GM21619 (cell line): Measurements from ENCODE around the gene RYR3.

Experiments used
- ATAC-seq: cut with Tn5 transposase; IDR thresholded peaks from one replicate; pipeline ENCODE4 v1.9.1; 2021; ENCODE audit not compliant: unreplicated experiment

Gene RYR3

DNA sequence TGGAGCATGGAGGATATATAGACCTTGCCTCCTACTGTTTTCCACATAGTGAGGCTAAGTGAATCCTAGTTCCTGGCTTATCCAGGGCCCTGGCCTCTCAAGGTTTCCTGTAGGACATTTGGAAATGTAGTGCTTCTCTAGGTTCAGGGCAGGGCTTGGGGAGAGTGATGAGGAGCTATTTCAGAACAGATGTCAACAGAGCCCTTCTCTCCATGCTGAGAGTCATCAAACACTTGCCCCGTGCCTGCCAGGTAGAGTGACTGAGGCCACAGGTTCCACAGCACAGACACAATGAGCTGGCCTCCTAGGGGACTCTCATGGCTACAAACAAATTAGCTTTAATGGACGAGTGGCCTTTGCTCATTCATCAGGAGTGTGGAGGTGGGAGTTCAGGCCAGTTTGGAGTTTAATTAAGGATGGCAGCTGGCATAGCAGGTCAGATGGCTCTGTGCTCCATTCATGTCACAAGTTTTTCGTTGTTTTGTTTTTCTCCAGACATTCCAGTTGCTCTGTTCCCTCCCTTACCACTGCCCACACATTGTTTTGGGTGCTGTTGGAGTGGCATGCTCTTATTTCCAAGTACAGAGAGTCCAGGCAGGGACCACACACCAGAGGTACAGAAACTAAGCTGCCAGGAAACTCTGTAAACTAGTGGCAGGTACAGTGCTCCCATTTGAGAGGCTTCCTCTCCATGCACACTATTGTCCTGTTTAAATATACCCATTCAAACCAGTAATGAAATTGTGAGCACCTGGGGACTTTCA lies 189.8 kb downstream of the RYR3 start:
- no peak for ATAC-seq

DNA sequence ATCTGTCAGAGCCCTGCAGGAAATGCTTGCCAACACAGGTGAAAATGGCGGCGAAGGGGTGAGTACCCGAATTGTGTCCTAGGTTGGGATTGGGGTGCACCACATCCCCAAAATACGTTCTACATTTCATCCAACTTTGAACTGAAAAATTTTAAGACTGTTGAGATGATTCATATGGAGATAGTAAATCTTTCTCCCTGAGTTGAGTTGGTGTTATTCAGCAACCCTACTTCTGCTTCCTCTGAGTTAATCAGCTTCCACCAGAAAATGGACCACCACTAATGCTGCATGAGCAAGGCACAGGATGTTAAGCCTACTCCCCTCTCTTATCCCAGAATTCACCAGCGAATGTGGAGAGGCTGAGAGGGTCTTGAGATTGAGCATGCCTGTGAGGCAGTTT lies 192.9 kb downstream of the RYR3 start:
- ATAC-seq, result no peak

DNA sequence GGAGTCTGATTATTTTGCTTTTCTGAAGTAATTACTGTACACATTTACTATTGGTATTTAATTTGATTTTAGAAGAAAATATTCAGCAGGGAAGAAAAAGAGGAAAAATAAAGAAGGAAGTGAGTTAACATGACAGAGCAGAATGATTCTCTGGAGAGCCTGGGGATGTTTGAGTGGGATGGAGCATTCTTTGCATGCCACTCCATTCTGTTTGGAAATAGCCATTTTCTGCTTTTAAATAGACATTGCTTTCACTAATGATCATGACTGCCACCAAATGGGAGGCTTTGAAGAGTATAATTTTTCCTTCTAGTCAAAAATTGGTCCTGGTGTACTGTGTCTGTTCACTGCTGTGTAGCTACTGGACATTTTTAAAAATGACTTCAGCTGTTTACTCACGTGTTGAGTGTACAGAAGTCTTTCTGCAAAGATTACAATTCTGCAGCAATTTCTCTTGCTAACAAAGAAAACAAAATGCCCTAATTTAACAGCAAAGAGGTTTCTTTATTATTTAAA lies 196.1 kb downstream of the RYR3 start:
- ATAC-seq, result no peak

DNA sequence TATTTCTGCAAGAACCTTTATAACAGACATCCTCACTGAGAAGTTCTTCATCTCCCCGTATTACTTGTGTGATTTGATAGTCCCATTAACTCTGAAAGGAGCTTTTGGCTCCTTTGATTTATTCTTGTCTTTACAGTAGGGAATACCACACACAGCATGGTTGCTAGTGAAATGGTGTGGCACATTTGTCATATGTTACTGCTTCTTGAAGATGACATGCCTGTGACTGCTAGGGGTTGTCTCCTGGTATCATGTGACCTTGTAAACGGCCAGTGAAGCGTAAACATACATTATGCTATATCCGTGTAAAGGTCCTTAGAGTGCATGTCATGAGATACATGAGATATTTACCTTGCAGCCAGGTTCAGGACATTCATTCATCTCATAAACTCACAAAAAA lies 197.9 kb downstream of the RYR3 start:
- ATAC-seq, result no peak

DNA sequence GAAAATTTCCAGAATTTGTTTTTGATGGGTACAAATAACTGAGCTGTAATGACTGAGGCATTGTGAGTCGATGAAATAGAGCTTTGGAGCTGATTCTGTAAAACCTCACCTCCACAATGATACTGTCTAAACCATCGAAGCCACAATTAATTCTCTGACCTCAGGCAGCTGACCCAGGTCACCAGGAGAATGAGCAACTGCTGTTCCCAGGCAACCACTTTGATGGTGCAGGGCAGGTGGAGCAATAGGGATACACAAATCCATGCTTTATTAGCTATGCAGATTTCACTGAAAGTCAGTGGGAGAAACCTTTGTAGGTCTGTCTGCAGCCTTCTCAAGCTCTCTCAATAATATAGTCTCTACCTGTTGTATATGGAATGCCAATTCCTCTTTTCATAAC lies 204.4 kb downstream of the RYR3 start:
- no peak for ATAC-seq

DNA sequence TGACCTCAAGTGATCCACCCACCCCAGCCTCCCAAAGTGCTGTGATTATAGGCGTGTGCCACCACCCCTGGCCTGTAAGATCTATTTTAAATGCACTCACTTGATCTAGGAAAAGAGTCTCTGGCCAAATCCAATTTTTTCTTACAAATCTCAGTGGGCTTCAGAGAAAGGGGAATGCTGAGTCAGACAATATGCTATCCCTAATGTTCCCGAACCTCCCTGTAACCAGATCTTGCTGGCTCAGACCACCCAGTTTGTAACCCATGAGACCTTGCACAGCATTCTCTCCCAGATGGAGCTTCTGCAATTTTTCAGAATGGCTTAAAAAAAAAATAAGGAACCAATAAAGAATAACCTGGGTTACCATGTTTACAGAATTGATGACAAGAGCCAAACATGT lies 205.8 kb downstream of the RYR3 start:
- no peak for ATAC-seq

DNA sequence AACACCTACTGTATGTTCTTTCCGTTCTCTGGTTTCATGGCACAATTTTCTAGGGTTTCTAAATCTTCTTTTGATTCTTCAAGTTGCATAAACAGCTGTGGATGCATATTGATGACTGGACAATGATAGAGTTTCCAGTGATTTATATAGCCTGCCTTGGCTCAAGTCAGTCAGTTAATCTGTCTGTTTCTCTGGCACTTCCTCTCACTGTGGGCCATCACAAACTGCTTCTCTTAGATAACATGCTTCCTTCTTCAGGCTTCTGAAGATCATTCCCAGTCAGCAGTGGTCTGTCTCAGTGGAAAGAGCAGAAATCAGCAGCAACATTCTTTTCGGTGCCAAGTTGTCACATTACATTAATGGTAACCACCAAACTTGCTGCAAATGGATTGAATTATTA lies 207.2 kb downstream of the RYR3 start:
- ATAC-seq, result no peak

DNA sequence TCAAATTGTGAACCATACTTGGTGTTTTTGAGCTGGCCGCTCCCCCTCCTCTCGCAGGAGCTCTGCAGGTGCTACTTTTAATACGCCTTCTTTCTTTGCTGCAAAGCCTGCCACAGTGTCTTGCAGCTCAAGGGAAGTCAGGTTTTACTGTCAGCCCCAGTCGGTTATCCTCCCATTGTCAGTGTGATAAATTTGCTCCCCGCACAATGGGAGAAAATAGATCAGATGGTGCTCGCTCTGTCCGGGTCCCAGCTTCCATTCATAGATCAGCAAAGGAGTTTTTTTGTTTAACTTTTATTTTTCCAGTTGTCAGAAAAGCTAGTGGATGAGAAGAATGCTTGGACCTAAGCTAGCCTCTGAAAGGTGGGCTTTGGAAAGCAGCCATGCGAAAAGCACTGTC lies 207.7 kb downstream of the RYR3 start:
- no peak for ATAC-seq

DNA sequence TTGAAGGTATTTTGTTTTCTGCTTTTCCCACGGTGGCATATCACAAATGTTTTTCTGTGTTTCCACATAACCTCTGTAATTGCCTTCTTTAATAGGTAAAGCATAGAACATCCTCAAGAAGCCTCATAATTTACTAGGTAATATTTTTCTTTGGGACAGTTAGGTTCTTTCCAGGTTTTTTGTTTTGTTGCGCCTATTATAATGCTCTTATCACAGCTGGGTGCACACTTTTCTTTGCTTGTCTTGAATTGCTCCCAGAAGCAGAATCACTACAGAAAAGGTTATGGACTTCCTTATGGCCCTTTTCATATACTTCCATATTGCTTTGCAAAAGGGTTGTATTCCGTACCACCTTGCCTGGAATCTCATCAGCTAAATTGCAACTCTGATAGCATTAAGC lies 213.5 kb downstream of the RYR3 start:
- ATAC-seq, result no peak

DNA sequence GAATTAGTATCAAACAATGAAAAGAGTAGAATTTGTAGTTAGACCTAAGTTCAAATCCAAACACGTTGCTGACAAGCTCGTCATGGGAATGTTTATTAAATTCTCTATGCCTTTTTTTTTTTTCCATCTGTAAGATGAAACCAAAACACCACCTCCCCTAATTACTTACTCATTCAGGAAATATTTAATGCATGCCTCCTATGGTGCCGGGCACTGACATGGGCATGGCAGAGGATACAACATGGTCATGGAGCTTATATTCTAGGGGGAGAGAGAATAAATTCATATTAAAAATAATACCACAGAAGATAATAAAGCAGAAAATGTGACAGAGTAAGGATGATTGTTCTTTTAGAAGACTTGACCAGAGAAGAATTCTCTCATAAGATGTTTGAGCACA lies 215.8 kb downstream of the RYR3 start:
- ATAC-seq, result no peak

DNA sequence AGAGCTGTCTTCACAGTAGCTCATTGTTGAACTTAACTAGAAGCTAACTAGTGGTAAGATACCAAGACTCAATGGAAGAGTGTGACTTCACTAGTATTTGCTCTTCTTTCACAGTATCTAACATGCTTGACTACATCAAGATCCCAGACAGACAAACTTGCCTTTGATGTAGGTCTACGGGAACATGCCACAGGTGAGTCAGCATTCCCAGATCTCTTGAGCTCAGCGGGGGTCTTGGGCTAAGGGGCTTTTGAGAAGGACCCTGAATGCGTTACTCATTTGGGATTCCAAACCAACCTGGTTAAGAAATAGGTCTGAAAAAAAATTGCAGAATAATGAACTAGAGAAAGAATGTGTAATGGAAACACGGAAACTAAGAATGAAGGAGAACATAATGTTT lies 222.4 kb downstream of the RYR3 start:
- ATAC-seq, result no peak

DNA sequence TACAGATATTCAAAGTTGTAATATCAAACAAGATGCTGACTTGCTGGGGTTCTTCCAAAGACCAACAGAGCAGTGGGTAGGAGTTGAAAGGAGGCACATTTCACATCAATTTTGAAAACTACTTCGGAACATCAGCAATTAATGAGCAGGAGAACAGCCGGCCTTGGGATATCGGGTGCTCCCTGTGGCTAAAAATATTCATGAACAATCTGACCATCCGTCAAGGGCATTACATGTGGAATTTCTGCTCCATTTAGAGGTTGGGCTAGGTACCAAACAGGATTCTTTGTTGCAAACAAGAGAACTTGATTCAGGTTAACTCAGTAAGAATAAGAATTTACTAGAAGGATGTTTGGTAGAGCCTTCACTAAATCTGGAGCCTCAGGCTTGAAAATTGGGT lies 223.9 kb downstream of the RYR3 start:
- ATAC-seq, result no peak

DNA sequence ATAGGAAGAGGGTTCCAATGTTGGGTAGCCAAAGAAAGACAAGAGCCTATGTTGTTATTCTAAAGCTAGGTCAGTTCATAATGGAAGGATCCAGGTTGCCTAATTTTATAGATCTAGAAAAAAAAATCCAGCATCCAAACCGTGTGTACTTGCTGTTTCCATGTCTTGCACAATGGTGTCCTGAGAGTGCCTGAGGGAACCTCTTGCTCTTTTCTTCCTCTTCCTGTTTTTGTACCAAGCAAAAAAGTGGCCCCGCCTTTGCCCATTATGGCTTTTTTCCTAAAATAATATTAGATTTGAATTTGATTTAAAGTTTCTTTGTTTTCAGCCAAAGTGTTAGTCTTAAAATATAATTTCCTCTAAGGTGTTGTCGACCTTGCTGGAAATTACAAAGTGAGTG lies 224.4 kb downstream of the RYR3 start:
- no peak for ATAC-seq

DNA sequence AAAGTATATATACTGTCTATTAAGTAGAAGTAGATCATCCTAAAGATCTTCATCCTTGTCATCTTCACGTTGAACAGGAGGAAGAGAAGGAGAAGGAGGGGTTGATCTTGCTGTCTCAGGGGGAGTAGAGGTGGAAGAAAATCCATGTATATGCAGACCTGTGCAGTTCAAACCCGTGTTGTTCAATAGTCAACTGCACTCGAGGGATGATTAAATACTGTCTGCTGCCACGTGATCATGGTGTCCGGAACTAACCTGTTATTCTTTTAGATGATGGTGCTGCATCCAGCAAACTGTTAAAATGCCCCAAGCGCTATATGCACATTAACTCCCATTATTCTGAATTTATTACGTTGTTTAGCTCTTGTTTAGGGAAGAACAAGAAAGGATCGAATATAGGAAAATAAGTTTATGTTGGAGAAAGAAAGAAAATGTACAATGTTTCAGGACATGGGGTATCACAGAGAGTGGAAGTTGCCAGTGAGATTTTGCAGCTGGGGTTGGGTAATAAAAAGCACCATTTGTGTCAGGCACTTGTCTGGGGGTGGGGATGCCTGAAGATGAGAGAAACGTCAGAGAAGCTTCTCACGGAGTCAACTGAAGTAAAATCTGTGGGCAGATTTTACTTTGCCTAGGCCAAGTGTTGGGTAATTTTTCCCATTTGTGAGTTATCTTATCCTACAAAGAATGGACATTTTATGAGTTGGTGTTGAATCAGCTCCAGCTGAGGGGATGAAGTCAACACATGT lies 229.2 kb downstream of the RYR3 start:
- ATAC-seq, result no peak

DNA sequence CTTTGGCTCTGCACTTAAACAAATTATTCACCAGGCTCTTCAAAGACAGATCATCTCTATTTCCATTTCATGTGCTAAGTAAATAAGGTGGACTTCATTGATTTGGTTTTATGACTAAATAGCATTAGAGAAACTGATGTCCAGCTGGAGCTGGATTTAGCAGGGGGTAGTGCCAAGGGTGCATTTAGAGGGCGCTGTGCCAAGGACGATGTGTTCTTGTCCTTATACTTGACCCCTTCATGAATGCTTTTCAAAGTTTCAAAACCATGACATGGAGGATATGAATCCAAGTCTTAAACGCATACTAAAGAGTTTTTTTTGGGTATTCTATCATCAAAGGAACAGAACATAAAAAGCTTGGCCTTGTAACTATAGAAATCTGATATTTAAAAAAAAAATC lies 233.2 kb downstream of the RYR3 start:
- ATAC-seq, result no peak

DNA sequence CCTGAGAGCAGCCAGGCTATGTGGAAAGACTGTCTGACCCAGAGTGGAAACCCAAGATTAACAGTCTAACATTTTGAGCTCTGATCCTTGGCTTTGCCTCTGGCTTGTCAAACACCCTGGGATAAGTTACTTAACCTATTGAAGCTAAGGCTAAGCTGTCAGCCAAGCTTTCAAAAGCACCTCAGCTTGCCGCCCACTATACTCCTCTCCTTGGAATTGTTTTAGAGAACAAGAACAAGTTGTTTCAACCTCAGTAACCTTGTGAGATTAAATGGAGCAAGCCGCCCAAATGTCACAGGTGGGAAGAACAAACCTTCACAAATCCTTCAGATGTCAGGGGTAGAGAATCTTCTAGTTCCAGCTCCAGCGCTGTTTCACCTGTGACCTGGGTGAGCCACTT lies 235.1 kb downstream of the RYR3 start:
- ATAC-seq, result no peak

DNA sequence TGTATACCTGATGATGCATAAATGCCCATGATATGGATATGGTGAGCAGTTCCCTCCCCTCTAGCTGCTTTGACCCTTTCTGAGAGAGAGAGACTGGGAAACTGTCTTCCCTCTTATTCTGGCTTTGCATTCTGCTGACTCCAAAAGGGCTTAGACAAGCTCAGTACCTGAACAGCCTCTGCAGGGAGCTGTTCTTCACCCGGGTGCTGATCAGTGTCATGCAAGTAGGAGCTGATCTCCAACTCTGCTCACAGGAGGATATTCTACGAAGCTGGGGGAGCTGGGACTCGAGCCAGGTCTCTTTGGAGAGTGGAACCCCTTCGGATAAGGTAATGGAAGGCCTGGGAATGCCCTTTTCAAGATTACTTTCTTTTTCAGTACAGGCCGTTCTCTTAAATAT lies 237.1 kb downstream of the RYR3 start:
- no peak for ATAC-seq

DNA sequence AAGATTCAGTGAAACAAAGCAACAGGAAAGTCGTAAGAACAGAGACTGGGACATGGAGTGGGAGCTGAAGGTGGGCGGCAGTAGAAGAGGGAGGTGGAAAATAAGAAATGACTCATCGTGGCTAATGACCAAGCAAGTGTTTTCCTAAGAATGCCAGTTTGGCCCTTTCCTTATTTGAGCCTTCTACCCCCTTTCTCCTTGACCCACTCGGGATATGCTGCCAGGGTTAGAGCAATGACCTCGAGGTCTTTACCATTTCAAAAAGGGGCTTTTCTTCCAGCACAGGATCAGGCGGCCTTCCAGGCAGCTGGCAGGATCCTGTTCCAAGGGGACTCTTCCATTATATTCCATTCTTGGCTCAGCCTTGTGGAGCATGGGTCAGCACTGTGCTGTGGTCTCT lies 241.1 kb downstream of the RYR3 start:
- no peak for ATAC-seq

DNA sequence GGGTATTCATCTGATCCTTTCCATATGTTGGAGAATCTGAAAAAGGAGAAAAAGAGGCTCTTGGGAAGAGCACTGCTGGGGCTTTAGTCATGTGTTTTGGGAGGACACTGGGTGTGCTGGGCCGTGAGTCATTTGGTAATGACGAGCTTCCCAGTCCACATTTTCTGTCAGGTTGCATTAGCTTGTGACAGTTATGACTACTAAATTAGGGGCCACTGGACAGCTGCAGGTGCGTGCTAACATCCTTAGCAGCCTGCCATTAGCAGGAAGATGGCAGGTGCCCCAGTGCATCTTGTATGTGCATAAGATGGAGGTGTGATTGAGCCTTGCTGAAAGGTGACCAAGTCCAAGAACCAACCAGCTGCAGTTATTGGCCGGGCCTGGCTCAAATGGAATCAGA lies 242.4 kb downstream of the RYR3 start:
- no peak for ATAC-seq

DNA sequence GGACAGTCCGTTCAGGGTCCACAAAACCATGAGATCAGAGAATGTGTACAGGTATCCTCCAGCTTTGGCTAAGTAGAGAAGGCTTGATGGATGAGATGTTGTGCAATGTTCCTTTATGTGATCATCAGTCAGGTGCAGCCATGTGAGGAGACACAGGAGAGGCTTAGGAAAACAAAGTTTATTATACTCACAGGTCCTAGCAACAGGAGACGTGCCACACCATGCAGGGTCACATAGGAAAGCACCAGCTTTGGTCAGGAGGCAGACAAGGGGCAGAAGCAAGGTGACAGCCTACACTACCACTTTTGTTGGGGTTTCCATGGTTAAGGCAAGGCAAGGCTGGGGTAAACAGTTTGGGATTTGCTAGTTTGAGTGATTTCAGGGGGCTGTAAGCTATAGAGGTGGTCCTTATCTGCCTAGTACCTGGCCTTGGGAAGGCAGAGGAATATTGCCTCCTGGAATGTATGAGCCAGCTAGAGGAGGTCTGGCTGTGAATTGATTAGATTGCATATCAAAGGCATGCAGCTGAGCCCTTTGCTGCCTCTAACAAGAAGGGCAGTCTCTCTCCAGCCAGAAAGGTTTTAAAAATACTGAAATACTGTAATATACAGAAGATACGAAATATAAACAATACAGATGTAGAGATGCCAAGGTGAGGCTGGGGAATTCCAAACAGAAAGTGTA lies 248.6 kb downstream of the RYR3 start:
- no peak for ATAC-seq

DNA sequence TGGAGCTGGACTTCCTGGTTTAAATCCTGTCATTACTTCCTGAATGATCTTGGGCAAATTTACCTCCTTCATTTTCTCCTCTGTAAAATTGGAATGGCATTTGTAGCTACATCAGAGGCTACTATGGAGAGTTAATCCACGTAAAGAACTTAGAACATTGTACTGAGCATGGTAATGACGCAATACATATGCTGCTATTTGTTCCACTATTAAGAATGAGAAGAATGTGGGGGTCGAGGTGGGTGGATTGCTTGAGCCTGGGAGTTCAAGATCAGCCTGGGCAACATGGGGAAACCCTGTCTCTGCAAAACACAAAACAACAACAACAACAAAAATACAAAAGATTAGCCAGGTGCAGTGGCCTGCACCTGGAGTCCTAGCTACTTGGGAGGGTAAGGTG lies 250.6 kb downstream of the RYR3 start:
- ATAC-seq, result no peak

DNA sequence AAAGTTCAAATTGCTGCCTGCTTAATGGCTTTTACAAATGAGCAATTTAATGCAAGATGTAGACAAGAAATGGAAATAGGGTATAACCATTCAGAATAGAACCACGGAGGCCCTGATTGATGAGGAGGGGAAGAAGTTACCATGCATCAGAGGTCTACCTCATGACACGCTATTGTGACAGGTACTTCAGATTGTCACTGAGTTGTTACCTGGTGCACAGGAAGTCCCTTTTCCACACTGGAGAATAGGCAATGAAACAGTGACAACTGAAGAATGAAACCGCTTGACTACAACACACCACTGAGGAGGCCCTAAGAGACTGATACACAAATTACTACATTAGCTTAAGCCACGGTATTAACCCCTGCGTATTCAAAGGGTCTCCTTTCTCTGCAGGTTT lies 251.2 kb downstream of the RYR3 start:
- no peak for ATAC-seq
